Subcutaneous adipose tissue (tissue), 4 donors: Measurements from ENCODE around the gene PPP1R14D. TPM values are rescaled to one million over a fixed set of nuclear protein-coding genes. Genes with fewer than 3 reads are reported as not detected.

Experiments
- total RNA-seq, 4 donors: library from RNA; depleted of rRNA; stranded (reverse); fragments of >200 nt; gene quantifications; one replicate each; pipeline ENCODE4 v1.1.0, GENCODE V29; 2016
- TF ChIP-seq, protein P1 (sequence below): fragments of 450-650 bp; IDR thresholded peaks from one replicate; pipeline ENCODE4 v1.5.1; 2016; ENCODE audit warnings: low read depth, mild to moderate bottlenecking, control low read depth, antibody characterized with exemption, moderate library complexity

The PPP1R14D gene
- total RNA-seq, 4 donors from 2014 or later = not detected

- TF ChIP-seq, protein P1, sequence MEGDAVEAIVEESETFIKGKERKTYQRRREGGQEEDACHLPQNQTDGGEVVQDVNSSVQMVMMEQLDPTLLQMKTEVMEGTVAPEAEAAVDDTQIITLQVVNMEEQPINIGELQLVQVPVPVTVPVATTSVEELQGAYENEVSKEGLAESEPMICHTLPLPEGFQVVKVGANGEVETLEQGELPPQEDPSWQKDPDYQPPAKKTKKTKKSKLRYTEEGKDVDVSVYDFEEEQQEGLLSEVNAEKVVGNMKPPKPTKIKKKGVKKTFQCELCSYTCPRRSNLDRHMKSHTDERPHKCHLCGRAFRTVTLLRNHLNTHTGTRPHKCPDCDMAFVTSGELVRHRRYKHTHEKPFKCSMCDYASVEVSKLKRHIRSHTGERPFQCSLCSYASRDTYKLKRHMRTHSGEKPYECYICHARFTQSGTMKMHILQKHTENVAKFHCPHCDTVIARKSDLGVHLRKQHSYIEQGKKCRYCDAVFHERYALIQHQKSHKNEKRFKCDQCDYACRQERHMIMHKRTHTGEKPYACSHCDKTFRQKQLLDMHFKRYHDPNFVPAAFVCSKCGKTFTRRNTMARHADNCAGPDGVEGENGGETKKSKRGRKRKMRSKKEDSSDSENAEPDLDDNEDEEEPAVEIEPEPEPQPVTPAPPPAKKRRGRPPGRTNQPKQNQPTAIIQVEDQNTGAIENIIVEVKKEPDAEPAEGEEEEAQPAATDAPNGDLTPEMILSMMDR = no peak
Observed at GRCh38 chr15:40787991-40788390, 40.5 kb downstream of the PPP1R14D start.

GRCh38 chr15:40787344-40787841 is 41.1 kb downstream of the PPP1R14D start:
- TF ChIP-seq, protein P1 = no peak

- TF ChIP-seq, protein P1 = no peak
Observed at GRCh38 chr15:40785814-40786213, 42.7 kb downstream of the PPP1R14D start.

DNA sequence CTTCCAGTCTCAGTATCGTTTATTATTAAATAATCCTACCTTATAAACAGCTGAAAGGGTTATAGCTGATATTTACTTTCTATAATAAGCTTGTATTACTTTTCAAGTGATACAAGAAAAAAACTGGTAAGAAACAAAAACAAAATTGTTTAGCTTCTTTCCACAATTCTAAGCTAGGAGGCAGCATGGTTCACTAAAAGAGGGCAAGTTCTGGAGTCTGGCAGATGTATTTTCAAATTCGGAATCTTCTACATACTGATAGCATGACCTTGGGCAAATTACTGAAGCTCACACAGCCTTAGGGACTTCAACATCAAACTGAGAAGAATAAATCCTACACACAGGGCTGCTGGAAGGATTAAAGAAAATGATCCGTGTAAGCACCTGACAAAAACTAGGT is 43.3 kb downstream of the PPP1R14D start:
- TF ChIP-seq, protein P1 = no peak

DNA sequence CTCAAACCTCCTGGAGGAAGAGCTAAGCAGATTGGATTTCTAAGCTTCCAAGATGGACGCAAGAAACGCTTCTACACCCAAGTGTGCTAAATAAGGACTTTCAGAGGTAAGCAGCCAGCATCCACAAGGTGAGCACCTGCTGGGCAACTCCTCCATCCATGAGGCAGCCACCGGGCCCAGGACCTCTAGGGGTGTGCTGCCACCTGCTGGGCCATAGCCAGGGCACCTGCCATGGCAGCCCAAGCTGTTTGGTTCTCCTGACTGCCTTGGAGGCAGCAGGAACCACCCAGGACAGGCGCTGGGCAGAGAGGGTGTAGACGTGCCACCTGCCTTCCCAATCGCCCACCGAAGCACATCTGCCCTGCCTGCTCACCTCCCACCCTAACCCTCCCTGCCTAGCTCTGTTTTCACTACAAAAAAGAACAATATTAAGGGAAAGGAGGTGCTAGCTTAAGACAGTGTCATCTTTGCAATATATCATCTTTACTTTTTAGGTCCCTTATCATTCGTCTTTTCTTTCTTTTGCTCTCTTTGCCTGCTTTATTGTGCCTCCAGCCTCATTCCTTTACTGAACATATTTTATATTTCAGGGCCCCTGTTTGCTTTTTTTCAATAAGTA is 45.8 kb downstream of the PPP1R14D start:
- TF ChIP-seq, protein P1 = no peak

GRCh38 chr15:40776537-40777141 is 51.9 kb downstream of the PPP1R14D start:
- TF ChIP-seq, protein P1 = no peak

GRCh38 chr15:40775740-40776536 is 52.6 kb downstream of the PPP1R14D start:
- TF ChIP-seq, protein P1 = no peak
